Suprapubic skin (tissue), 4 donors: Measurements from ENCODE around the gene PTPRM. TPM values are rescaled to one million over a fixed set of nuclear protein-coding genes. Genes with fewer than 3 reads are reported as not detected.

Experiments
- DNase-seq, 2 donors: peaks; one replicate each; pipeline ENCODE4 v3.0.0-alpha.2; 2019; ENCODE audit warnings: low spot score in 2 of 2
- H3K27ac ChIP-seq: fragments of 200-600 bp; sonication (generic); one replicate; pipeline ENCODE4 v1.5.1; 2019
- H3K27me3 ChIP-seq: fragments of 200-600 bp; sonication (generic); one replicate; pipeline ENCODE4 v1.5.1; 2019
- H3K36me3 ChIP-seq: fragments of 200-600 bp; sonication (generic); one replicate; pipeline ENCODE4 v1.5.1; 2019
- H3K4me1 ChIP-seq: fragments of 200-600 bp; sonication (generic); one replicate; pipeline ENCODE4 v1.5.1; 2019
- H3K4me3 ChIP-seq: fragments of 200-600 bp; sonication (generic); one replicate; pipeline ENCODE4 v1.5.1; 2019; ENCODE audit warnings: mild to moderate bottlenecking
- H3K9me3 ChIP-seq: fragments of 200-600 bp; sonication (generic); one replicate; pipeline ENCODE4 v1.5.1; 2019
- CTCF ChIP-seq, 2 donors: fragments of 200-600 bp in 1 of 2; fragments of 450-650 bp in 1 of 2; sonication (generic) in 1 of 2; IDR thresholded peaks; one replicate each; pipeline ENCODE4 v1.5.1; 2016 to 2019; ENCODE audit warnings: antibody characterized with exemption in 2 of 2, mild to moderate bottlenecking in 1 of 2, moderate library complexity in 1 of 2
- EP300 ChIP-seq: sonication (generic); formaldehyde crosslinking; IDR thresholded peaks from one replicate; pipeline ENCODE4 v1.6.1; 2017; ENCODE audit warnings: antibody characterized with exemption
- POLR2A ChIP-seq, 2 donors: fragments of 450-650 bp; IDR thresholded peaks; one replicate each; pipeline ENCODE4 v1.6.1; 2017; ENCODE audit warnings: antibody characterized with exemption in 2 of 2, mild to moderate bottlenecking in 2 of 2, moderate library complexity in 2 of 2
- POLR2AphosphoS5 ChIP-seq, 3 donors: sonication (generic); formaldehyde crosslinking; IDR thresholded peaks; one replicate each; pipeline ENCODE4 v1.6.1; 2017; ENCODE audit warnings: antibody characterized with exemption in 3 of 3
- WGBS: methylation state at CpG from one replicate; pipeline ENCODE4 v1.1.5; 2018; 5-methylcytosine and 5-hydroxymethylcytosine counted together
- total RNA-seq, 4 donors: library from RNA; depleted of rRNA; stranded (reverse); fragments of >200 nt; gene quantifications; one replicate each; pipeline ENCODE4 v1.1.0, GENCODE V29; 2016

PTPRM gene
- total RNA-seq, 4 donors from 2014 or later: 19.8 to 73.7 (median 40.0) TPM

DNA sequence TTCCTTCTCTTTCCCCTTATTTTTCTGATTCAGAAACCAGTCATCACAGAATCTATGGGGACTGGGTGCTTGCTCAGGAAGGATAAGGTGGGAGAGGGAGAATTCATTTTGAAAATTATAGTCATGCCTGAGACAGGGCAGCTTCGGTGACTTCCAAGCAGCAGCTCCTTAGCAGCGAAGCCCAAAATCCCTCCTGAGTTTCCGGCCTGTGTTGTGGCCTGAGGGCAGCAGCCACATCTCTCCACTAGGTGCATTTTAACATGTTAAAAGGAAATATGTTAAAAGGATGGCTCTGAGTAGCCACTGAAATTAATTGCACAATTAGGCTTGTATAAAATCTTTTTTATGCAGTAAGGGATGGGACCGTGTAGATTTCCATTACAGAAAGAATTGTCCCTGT is 835.1 kb downstream of the PTPRM start:
- WGBS: 88% methylated on average over 4 of the region's 4 CpGs
- Histone ChIP-seq H3K9me3 (no peaks in the 10 kb centered on the region), H3K27me3 (no peaks in the 10 kb centered on the region), H3K4me3 (no peak overlapping the region), H3K36me3 (peaks cover 18% of the 10 kb centered on the region), H3K27ac (no peak overlapping the region), H3K4me1 (peaks cover under 1% of the 10 kb centered on the region)
- TF ChIP-seq POLR2AphosphoS5 (IDR thresholded peaks at IDR 0.05) (no peak), CTCF (IDR thresholded peaks at IDR 0.05) (no peak), POLR2A (IDR thresholded peaks at IDR 0.05) (no peak), EP300 (no peak)
- no peak for DNase-seq

GRCh38 chr18:8403713-8404112 is 836.6 kb downstream of the PTPRM start:
- no peak overlapping the region for H3K27ac ChIP-seq
- 97% methylated on average over 2 of the region's 2 CpGs for WGBS
- TF ChIP-seq POLR2A (IDR thresholded peaks at IDR 0.05) (no peak), CTCF (IDR thresholded peaks at IDR 0.05) (no peak), POLR2AphosphoS5 (IDR thresholded peaks at IDR 0.05) (no peak), EP300 (no peak)
- peaks cover 25% of the 10 kb centered on the region for H3K36me3 ChIP-seq
- no peaks in the 10 kb centered on the region for H3K9me3 ChIP-seq
- H3K4me1 ChIP-seq: no peaks in the 10 kb centered on the region
- no peaks in the 10 kb centered on the region for H3K27me3 ChIP-seq
- no peak for DNase-seq
- H3K4me3 ChIP-seq: no peak overlapping the region

- Histone ChIP-seq H3K27me3 (no peaks in the 10 kb centered on the region), H3K36me3 (peaks cover 25% of the 10 kb centered on the region), H3K9me3 (peaks cover 15% of the 10 kb centered on the region), H3K27ac (no peak overlapping the region), H3K4me3 (no peak overlapping the region), H3K4me1 (no peaks in the 10 kb centered on the region)
- TF ChIP-seq POLR2A (IDR thresholded peaks at IDR 0.05) (no peak), CTCF (IDR thresholded peaks at IDR 0.05) (no peak), POLR2AphosphoS5 (IDR thresholded peaks at IDR 0.05) (no peak), EP300 (no peak)
- WGBS: 81% methylated on average over 10 of the region's 10 CpGs
- DNase-seq: no peak
Measured at GRCh38 chr18:8406186-8406867, 839.2 kb downstream of the PTPRM start.

- WGBS: 91% methylated on average over 15 of the region's 15 CpGs
- H3K36me3 ChIP-seq: peaks cover 25% of the 10 kb centered on the region
Measured at GRCh38 chr18:8406868-8407250, 839.7 kb downstream of the PTPRM start.

More at GRCh38 chr18:8406868-8407250, 839.7 kb downstream of the PTPRM start:
- Histone ChIP-seq H3K27ac (no peak overlapping the region), H3K9me3 (peaks cover 19% of the 10 kb centered on the region), H3K4me1 (no peaks in the 10 kb centered on the region), H3K4me3 (no peak overlapping the region), H3K27me3 (no peaks in the 10 kb centered on the region)
- DNase-seq: no peak
- no peak for TF ChIP-seq CTCF (IDR thresholded peaks at IDR 0.05)
- TF ChIP-seq EP300: no peak
- no peak for TF ChIP-seq POLR2A (IDR thresholded peaks at IDR 0.05)
- TF ChIP-seq POLR2AphosphoS5 (IDR thresholded peaks at IDR 0.05): no peak
